ENCODE data around the gene SRC.

Gene SRC

GRCh38 chr20:37353285-37353849 lies 7.4 kb downstream of the SRC start:
- no peak for DNase-seq (ENCODE audit: low read depth, low spot score)
- no peak overlapping the region for H3K4me3 ChIP-seq (ENCODE audit: low read depth, low read length)
- no peak for TF ChIP-seq CTCF (IDR thresholded peaks at IDR 0.05; ENCODE audit: low read depth, low read length)
- in situ Hi-C loops (cut with HindIII; ENCODE audit: low sequenced_read_pairs), result no loop called here

DNA sequence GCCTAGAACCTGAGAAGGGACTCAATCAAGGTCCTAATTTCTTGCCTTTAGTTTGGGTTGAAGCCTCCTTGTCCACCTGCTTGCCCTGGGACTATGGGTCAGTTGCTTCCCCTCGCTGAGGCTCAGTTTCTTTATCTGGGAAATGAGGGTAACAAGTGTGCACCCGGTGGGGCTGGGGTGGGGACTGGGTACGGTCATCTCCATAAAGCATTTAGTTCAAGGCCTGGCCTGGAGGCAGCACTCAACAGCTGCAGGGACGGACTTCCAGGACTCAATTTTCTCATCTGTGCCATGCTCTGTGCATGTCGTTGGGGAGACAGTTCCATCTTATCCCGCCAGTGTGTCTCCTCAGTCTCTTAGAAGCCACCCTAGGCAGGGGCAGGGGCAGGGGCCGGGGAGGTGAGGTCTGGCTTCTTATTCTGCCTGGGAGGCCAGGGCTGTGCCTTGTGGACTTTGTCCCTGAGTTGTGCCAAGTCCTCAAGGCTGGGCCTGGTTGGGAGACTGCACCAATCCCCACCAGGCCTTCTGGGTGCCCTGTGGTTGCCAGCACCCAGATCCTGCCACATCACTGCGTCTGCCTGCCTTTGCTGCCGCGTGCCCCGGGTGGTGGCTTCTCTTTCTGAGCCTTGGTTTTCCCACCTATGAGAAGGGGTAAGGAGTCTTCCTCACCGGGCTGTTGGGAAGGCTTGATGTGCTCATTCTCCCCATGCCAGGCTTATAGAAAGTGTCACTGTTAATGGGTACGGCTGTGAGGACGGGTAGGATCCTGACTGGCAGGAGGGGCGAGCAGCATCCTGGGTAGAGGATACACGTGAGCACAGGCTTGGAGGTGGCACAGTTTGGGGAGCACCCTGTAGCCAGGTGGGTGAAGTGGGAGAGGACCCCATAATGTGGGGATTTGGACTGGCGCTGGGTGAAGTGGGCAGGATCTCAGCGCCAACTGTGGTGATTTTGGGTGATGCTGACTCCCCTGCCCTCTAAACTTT lies 8.6 kb downstream of the SRC start:
- in situ Hi-C loops (cut with HindIII; ENCODE audit: low sequenced_read_pairs), result no loop called here
- H3K4me3 ChIP-seq (ENCODE audit: low read depth, low read length), result no peak overlapping the region

GRCh38 chr20:37355252-37356180 lies 9.6 kb downstream of the SRC start:
- in situ Hi-C loops (cut with HindIII; ENCODE audit: low sequenced_read_pairs), result no loop called here
- H3K4me3 ChIP-seq (ENCODE audit: low read depth, low read length), result no peak overlapping the region
- TF ChIP-seq CTCF (IDR thresholded peaks at IDR 0.05; ENCODE audit: low read depth, low read length), result no peak
- DNase-seq (ENCODE audit: low read depth, low spot score), result no peak

More for the DNA sequence above, 8.6 kb downstream of the SRC start:
- DNase-seq (ENCODE audit: low read depth, low spot score), result no peak
- TF ChIP-seq CTCF (IDR thresholded peaks at IDR 0.05; ENCODE audit: low read depth, low read length), result no peak

DNA sequence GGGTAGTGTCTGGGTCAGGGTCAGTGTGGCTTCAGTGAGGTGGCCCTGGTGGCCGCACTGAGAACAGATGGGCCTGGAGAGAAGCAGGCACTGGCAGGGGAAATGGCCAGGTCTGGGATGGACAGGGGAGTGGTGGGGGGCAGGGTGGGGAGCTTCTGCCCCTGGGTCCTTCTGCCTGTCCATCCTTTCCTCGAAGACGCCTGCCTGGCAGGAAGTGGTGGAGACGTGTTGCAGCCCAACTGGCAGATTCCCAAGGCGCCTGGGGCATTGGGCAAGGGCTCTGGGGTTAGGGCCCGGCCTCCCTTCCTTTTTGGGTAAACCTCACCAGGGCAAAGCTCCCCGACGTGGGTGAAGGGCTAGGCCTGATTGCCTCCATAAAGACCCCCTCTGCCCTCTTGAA lies 10.4 kb downstream of the SRC start:
- DNase-seq (ENCODE audit: low read depth, low spot score), result no peak
- H3K4me3 ChIP-seq (ENCODE audit: low read depth, low read length), result no peak overlapping the region
- in situ Hi-C loops (cut with HindIII; ENCODE audit: low sequenced_read_pairs), result no loop called here
- TF ChIP-seq CTCF (IDR thresholded peaks at IDR 0.05; ENCODE audit: low read depth, low read length), result no peak

GRCh38 chr20:37356961-37357371 lies 11.0 kb downstream of the SRC start:
- TF ChIP-seq CTCF (IDR thresholded peaks at IDR 0.05; ENCODE audit: low read depth, low read length), result no peak
- DNase-seq (ENCODE audit: low read depth, low spot score), result no peak
- in situ Hi-C loops (cut with HindIII; ENCODE audit: low sequenced_read_pairs), result no loop called here
- no peak overlapping the region for H3K4me3 ChIP-seq (ENCODE audit: low read depth, low read length)
